GM23248 (cell line): Measurements from ENCODE around the gene ARHGAP24. TPM values are rescaled to one million over a fixed set of nuclear protein-coding genes. Genes with fewer than 3 reads are reported as not detected.

Experiments used
- DNase-seq: peaks from one replicate; pipeline ENCODE4 v3.0.0-alpha.2; 2015
- H2AFZ ChIP-seq: fragments of 200-600 bp; sonication (generic); 2 replicates; pipeline ENCODE4 v1.6.1; 2016; ENCODE audit warnings: antibody characterized with exemption
- H3F3A ChIP-seq: fragments of 200-600 bp; sonication (generic); 2 replicates; pipeline ENCODE4 v1.6.1; 2016; ENCODE audit warnings: mild to moderate bottlenecking, antibody characterized with exemption, mixed run types; ENCODE audit not compliant: insufficient read depth
- H3K27ac ChIP-seq: fragments of 200-600 bp; sonication (generic); 2 replicates; pipeline ENCODE4 v1.5.1; 2016; ENCODE audit warnings: mild to moderate bottlenecking
- H3K27me3 ChIP-seq: fragments of 200-600 bp; sonication (generic); replicated peaks from 2 replicates; pipeline ENCODE4 v1.6.1; 2016; ENCODE audit warnings: mild to moderate bottlenecking; ENCODE audit not compliant: insufficient read depth
- H3K36me3 ChIP-seq: fragments of 200-600 bp; sonication (generic); 2 replicates; pipeline ENCODE4 v1.6.1; 2016; ENCODE audit warnings: low read depth, mild to moderate bottlenecking
- H3K4me1 ChIP-seq: fragments of 200-600 bp; sonication (generic); 2 replicates; pipeline ENCODE4 v1.6.1; 2016; ENCODE audit warnings: mild to moderate bottlenecking; ENCODE audit not compliant: insufficient read depth
- H3K4me2 ChIP-seq: fragments of 200-600 bp; sonication (generic); one replicate; pipeline ENCODE4 v1.6.1; 2016; ENCODE audit warnings: mild to moderate bottlenecking; ENCODE audit not compliant: unreplicated experiment
- H3K4me3 ChIP-seq: fragments of 200-600 bp; sonication (generic); 2 replicates; pipeline ENCODE4 v1.5.1; 2016; ENCODE audit warnings: mild to moderate bottlenecking
- H3K79me2 ChIP-seq: fragments of 200-600 bp; sonication (generic); 2 replicates; pipeline ENCODE4 v1.6.1; 2016; ENCODE audit warnings: mild to moderate bottlenecking; ENCODE audit not compliant: insufficient read depth
- H3K9ac ChIP-seq: fragments of 200-600 bp; sonication (generic); 2 replicates; pipeline ENCODE4 v1.6.1; 2016; ENCODE audit warnings: mild to moderate bottlenecking
- H3K9me2 ChIP-seq: fragments of 200-600 bp; sonication (generic); 2 replicates; pipeline ENCODE4 v1.6.1; 2016; ENCODE audit warnings: mixed run types, mild to moderate bottlenecking, moderate library complexity; ENCODE audit not compliant: insufficient read depth
- H3K9me3 ChIP-seq: fragments of 200-600 bp; sonication (generic); one replicate; pipeline ENCODE4 v1.6.1; 2017; ENCODE audit warnings: low read depth
- H4K20me1 ChIP-seq: fragments of 200-600 bp; sonication (generic); 2 replicates; pipeline ENCODE4 v1.6.0; 2016; ENCODE audit not compliant: insufficient read depth
- EZH2 ChIP-seq: fragments of 200-600 bp; sonication (generic); IDR thresholded peaks from 2 replicates; pipeline ENCODE4 v1.6.1; 2018; ENCODE audit warnings: antibody characterized with exemption, mild to moderate bottlenecking; ENCODE audit not compliant: insufficient read depth, poor library complexity, severe bottlenecking
- EZH2phosphoT487 ChIP-seq: fragments of 200-600 bp; sonication (generic); IDR thresholded peaks from 2 replicates; pipeline ENCODE4 v1.6.1; 2018; ENCODE audit warnings: antibody characterized with exemption, moderate library complexity, mild to moderate bottlenecking, low read depth; ENCODE audit not compliant: insufficient read depth
- WGBS, 2 experiments: methylation state at CpG; one replicate each; pipeline ENCODE4 v1.1.6; 2015 to 2017; ENCODE audit warnings: low lambda C conversion rate in 2 of 2, low coverage in 1 of 2; ENCODE audit errors: missing lambda C conversion rate in 2 of 2; 5-methylcytosine and 5-hydroxymethylcytosine counted together
- in situ Hi-C: fragments of 300-500 bp; cut with MboI; formaldehyde crosslinking; loops from 2 replicates; pipeline ENCODE4 v1.15.0; 2020
- polyA plus RNA-seq: library from polyadenylated mRNA; unstranded; fragments of >200 nt; fragmentation: Nextera tagmentation; extraction: Ambion mirVana; gene quantifications from 2 replicates; pipeline ENCODE4 v1.2.1, GENCODE V29; 2016
- total RNA-seq: library from RNA; depleted of rRNA; stranded (reverse); fragments of >200 nt; shearing (Covaris generic); gene quantifications from 2 replicates; pipeline ENCODE4 v1.2.3, GENCODE V29; 2014

ARHGAP24 gene
- total and polyA plus RNA-seq, 2 experiments from 2014 or later = 24.1 to 31.6 TPM

- Histone ChIP-seq H3K79me2 (no peaks in the 10 kb centered on the region), H3K27ac (peak overlapping the region; percentile 21), H3K9me2 (no peaks in the 10 kb centered on the region), H3K4me3 (no peak overlapping the region), H3K4me2 (no peak overlapping the region), H2AFZ (peak overlapping the region; percentile 31; the same call in 1 of the 2 replicates), H3K27me3 (no peaks in the 10 kb centered on the region), H3K9ac (peak overlapping the region; percentile 2; the same call in 1 of the 2 replicates), H3F3A (peaks cover 19% of the 10 kb centered on the region; the same call in 1 of the 2 replicates), H3K36me3 (no peaks in the 10 kb centered on the region), H3K9me3 (no peaks in the 10 kb centered on the region), H4K20me1 (no peaks in the 10 kb centered on the region), H3K4me1 (peaks cover 16% of the 10 kb centered on the region)
- TF ChIP-seq EZH2phosphoT487 = no peak
- no peak for TF ChIP-seq EZH2
- 41 to 47% methylated on average over 4 of the region's 4 CpGs for WGBS, 2 experiments
- peak; percentile 30 for DNase-seq
- in situ Hi-C loops = loop anchor here (5.0 to 25.0 kb wide), 2 partner anchors 261 to 601 kb away; partner anchors contain the start of gene ARHGAP24
Measured at GRCh38 chr4:85748654-85749053, 273.7 kb downstream of the ARHGAP24 start.

DNA sequence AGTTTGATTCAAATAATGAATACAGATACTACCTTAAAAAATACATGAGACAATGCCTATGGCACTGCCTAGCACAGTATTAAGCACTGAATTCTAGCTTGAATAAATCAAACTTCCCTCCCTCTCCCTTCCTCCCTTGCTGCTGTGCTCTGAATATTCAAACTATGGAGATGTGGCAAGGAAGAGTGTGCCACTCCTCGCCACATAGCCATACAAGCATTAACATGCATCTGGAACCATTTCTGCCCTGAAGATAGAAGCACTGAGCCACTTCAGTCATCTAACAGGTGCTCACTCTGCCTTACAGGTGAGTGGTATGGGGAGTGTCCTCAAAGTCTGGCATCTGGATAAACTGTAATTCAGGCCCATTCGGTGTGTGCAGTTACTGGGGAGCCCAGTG is 276.9 kb downstream of the ARHGAP24 start:
- Histone ChIP-seq H3K27ac (no peak overlapping the region), H3K27me3 (no peaks in the 10 kb centered on the region), H3K9ac (no peak overlapping the region), H3K9me2 (no peaks in the 10 kb centered on the region), H3K4me1 (peaks cover 9% of the 10 kb centered on the region; the same call in 1 of the 2 replicates), H2AFZ (no peak overlapping the region), H3K79me2 (no peaks in the 10 kb centered on the region), H4K20me1 (no peaks in the 10 kb centered on the region), H3F3A (peaks cover 9% of the 10 kb centered on the region; the same call in 1 of the 2 replicates), H3K4me3 (no peak overlapping the region), H3K9me3 (no peaks in the 10 kb centered on the region), H3K4me2 (no peak overlapping the region), H3K36me3 (no peaks in the 10 kb centered on the region)
- no peak for TF ChIP-seq EZH2phosphoT487
- TF ChIP-seq EZH2 = no peak
- DNase-seq = no peak
- in situ Hi-C loops = no loop called here
- WGBS, 2 experiments = 97 to 98% methylated on average over 2 of the region's 2 CpGs

DNA sequence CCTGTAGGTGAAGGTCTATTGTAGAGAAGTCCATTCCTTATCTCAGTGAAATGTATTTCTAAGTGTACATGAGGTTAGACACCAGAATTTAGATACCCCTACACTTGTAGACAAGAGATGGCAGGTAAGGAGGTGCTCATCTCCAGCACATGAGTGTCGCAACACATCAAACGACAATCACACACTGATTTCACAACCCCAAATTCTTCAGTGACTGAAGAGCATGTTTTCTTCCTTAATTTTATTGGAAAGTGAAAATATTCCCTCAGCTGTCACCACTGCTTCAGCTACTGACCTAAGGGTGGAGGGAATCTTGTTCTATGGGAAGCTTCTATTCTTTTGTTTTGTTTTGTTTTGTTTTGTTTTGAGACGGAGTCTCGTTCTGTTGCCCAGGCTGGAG is 280.3 kb downstream of the ARHGAP24 start:
- Histone ChIP-seq H3K36me3 (no peaks in the 10 kb centered on the region), H3K9me3 (no peaks in the 10 kb centered on the region), H2AFZ (no peak overlapping the region), H3K27me3 (no peaks in the 10 kb centered on the region), H3K79me2 (0 out of 2 replicates have a peak, but pooled peaks cover 5% of the 10 kb centered on the region), H4K20me1 (no peaks in the 10 kb centered on the region), H3F3A (no peaks in the 10 kb centered on the region), H3K4me3 (no peak overlapping the region), H3K4me1 (peaks cover 10% of the 10 kb centered on the region), H3K27ac (no peak overlapping the region), H3K9ac (no peak overlapping the region), H3K4me2 (no peak overlapping the region), H3K9me2 (no peaks in the 10 kb centered on the region)
- 61 to 66% methylated on average over 2 to 4 of the region's 4 CpGs for WGBS, 2 experiments
- in situ Hi-C loops = no loop called here
- DNase-seq = no peak
- no peak for TF ChIP-seq EZH2
- TF ChIP-seq EZH2phosphoT487 = no peak

DNA sequence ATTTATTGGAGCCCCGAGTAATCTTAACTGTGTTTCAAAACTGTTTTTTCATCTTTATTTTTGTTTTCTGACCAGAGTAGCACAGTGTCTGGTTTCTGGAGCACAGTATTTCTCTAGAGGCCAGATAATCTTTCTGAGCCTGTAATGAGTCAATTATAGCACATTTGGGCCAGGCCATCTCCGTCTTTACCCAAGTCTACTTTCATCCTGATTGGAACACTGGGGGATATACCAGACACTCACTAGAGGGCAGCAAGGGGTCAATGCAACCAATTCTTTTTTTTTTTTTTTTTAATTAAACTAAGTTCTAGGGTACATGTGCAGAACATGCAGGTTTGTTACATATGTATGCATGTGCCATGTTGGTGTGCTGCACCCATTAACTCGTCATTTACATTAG is 282.0 kb downstream of the ARHGAP24 start:
- peaks cover 8% of the 10 kb centered on the region for H3F3A ChIP-seq
- H3K27ac ChIP-seq = no peak overlapping the region
- H3K4me2 ChIP-seq = no peak overlapping the region
- no peaks in the 10 kb centered on the region for H3K36me3 ChIP-seq
- H3K79me2 ChIP-seq = 0 out of 2 replicates have a peak, but pooled peaks cover 5% of the 10 kb centered on the region
- H3K4me3 ChIP-seq = no peak overlapping the region
- DNase-seq = peak; percentile 79
- H3K9me2 ChIP-seq = no peaks in the 10 kb centered on the region
- H3K27me3 ChIP-seq = no peaks in the 10 kb centered on the region
- 64 to 67% methylated on average over 3 of the region's 3 CpGs for WGBS, 2 experiments
- TF ChIP-seq EZH2 (no peak), EZH2phosphoT487 (no peak)
- H3K9ac ChIP-seq = no peak overlapping the region
- no peak overlapping the region for H2AFZ ChIP-seq
- in situ Hi-C loops = no loop called here
- H3K4me1 ChIP-seq = peaks cover 26% of the 10 kb centered on the region
- H4K20me1 ChIP-seq = no peaks in the 10 kb centered on the region
- H3K9me3 ChIP-seq = no peaks in the 10 kb centered on the region
